ENCODE results near the gene SRCIN1.
A peak's percentile ranks its signal among the peaks of the same experiment; 100 is the strongest.

The SRCIN1 gene

DNA sequence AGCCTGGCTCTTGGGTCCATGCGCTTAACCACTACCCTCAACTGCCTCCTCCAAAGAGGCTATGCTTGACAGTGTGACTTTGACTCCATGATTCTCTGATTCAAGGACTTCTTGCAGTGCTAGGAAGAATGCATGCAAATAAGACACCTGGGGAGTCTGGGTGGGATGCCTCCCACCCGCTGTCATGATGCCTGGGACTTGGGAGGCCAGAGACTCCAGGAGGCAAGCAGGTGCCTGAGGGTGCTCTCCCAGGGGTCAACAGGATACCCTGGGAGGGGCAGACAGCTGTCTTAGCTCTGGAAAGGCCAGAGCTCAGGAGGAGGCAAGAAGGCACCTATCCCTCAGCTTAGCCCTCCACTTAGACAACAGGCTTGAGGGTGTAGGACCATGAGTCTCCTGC is 38.4 kb downstream of the SRCIN1 start:
- Mint-ChIP-seq H3K4me1 (peaks cover 12% of the 10 kb centered on the region), H3K36me3 (no peaks in the 10 kb centered on the region), H3K9me3 (no peaks in the 10 kb centered on the region), H3K4me3 (no peak overlapping the region), H3K27ac (no peak overlapping the region)
- ATAC-seq (no peak), DNase-seq (ENCODE audit: low spot score in 2 of 2) (no peak)

GRCh38 chr17:38566666-38567031 is 39.1 kb downstream of the SRCIN1 start:
- ATAC-seq (no peak), DNase-seq (ENCODE audit: low spot score in 2 of 2) (no peak)
- no peaks in the 10 kb centered on the region for H3K36me3 Mint-ChIP-seq
- H3K27ac Mint-ChIP-seq = no peak overlapping the region
- no peak overlapping the region for H3K4me3 Mint-ChIP-seq
- no peaks in the 10 kb centered on the region for H3K9me3 Mint-ChIP-seq
- H3K4me1 Mint-ChIP-seq = peaks cover 15% of the 10 kb centered on the region

GRCh38 chr17:38565853-38566665 is 39.7 kb downstream of the SRCIN1 start:
- Mint-ChIP-seq H3K4me1 (peaks cover 16% of the 10 kb centered on the region), H3K4me3 (no peak overlapping the region), H3K27ac (no peak overlapping the region), H3K36me3 (no peaks in the 10 kb centered on the region), H3K9me3 (no peaks in the 10 kb centered on the region)
- DNase-seq (ENCODE audit: low spot score in 2 of 2) = no peak
- no peak for ATAC-seq

DNA sequence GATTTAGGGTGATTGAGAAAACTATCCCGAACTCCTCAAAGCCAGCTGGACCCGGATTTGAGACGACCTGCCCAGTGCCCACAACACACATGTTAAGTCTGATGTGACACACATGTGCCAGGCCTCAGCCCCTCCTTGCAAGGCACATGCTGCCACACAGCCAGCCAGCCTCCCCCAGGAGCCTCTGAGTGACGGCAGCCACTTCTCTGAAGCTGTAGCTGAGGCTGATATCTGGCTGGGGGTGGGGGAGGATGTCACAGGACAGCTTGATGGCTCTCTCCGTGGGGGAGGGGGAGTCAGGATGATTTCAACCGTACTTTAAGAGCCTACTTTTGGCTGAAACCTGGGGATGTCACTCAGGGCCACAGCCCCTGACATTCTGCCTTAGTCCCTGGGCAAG is 40.9 kb downstream of the SRCIN1 start:
- no peak overlapping the region for H3K4me3 Mint-ChIP-seq
- H3K4me1 Mint-ChIP-seq = peaks cover 22% of the 10 kb centered on the region

DNA sequence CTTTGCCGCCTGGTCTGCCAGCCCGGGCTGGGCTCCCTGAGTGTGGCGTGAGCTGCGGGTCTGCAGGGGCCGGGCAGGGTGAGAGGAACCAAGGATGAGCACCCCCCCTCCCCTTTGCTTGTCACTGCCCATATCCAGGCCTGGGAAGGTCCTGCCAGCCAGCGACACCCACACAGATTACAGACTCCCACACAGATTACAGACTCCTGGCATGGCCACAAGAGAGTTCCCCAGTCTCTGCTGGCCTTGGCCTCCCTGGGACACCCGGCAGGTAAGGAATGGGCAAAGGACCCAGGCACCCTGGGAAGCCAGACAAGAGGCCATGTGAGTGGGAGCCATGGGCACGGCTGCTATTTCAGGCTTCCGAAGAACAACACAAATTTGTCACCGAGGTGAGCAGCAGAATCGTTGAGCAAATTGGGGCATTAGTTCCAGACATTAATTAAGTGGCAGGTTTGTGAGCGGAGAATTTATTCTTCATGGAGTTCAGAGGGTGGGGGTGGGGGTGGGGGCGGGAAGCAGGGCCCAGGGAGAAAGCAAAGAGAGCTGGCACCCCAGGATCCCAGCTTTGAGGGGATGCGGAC is 41.4 kb downstream of the SRCIN1 start:
- DNase-seq (ENCODE audit: low spot score in 2 of 2) = no peak
- no peak for ATAC-seq
- peaks cover 1% of the 10 kb centered on the region for H3K36me3 Mint-ChIP-seq
- no peak overlapping the region for H3K27ac Mint-ChIP-seq
- H3K4me3 Mint-ChIP-seq = peak overlapping the region; percentile 14
- no peaks in the 10 kb centered on the region for H3K9me3 Mint-ChIP-seq
- H3K4me1 Mint-ChIP-seq = peaks cover 23% of the 10 kb centered on the region

More for the DNA sequence above, 40.9 kb downstream of the SRCIN1 start:
- no peak for DNase-seq (ENCODE audit: low spot score in 2 of 2)
- Mint-ChIP-seq H3K27ac (no peak overlapping the region), H3K9me3 (no peaks in the 10 kb centered on the region), H3K36me3 (no peaks in the 10 kb centered on the region)
- ATAC-seq = no peak

DNA sequence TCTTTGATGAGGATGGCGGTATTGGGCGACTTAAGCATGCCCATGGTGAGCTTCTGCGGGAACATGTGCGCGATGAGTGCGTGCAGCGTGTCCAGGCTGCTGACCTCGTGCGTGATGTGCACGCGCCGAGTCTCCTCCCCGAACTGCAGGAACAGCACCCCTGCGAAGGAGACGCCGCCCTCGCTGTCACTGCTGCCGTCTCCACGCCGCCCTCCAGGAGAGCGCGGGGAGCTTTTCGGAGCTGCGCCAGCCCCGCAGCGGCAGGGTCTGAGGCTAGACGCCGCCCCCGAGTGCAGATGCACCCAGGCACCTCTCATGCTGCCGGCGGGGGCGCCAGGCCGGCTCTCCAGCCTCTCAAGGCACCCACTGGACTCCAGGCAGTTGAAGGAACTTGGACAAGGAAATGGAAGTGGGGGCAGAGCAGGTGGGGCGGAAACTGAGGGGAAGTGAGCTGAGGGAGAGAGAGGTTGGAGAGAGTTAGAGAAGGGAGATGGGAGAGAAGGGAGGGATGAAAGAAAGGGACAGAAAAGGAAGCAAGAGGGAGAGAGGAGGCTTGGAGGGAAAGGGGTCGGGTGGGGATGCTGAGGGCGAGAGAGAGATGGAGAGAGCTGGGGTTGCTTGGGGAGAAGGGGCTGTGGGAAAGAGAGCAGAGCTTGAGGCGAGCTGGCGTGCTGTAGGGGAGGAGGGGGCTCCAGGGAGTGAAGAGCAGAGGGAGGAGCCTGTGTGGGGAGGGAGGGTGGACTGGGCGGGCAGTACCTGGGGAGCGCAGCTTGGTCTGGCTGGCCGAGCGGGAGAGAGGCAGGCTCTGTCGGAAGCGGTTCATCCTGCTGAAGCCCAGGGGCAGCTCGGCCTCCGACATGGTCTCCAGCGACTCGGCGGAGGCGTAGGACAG is 42.1 kb downstream of the SRCIN1 start:
- peak overlapping the region; percentile 14 for H3K4me3 Mint-ChIP-seq
- H3K4me1 Mint-ChIP-seq = peaks cover 31% of the 10 kb centered on the region
- H3K36me3 Mint-ChIP-seq = peaks cover 6% of the 10 kb centered on the region
- H3K27ac Mint-ChIP-seq = no peak overlapping the region
- DNase-seq (ENCODE audit: low spot score in 2 of 2) (no peak), ATAC-seq (no peak)
- H3K9me3 Mint-ChIP-seq = no peaks in the 10 kb centered on the region

DNA sequence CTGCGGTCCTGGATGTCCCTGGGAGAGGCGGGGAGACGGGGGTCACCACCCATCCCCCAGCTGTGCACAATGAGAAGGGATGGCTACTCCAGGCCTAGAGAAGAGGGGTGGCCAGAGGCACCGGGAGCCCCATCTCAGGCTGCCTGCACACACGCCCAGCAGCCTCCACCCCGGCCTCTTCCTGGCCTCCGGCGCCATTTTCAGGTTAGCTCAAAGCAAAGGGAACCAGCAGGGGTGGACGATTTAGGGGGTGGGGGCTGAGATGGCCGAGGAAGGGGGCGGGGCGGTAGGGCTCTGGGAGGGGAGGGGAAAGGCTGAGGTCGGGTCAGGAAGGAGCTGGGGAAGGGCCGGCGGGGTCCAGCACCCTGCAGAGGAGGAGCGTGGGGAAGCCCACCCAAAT is 42.8 kb downstream of the SRCIN1 start:
- no peak for ATAC-seq
- no peak overlapping the region for H3K27ac Mint-ChIP-seq
- H3K4me1 Mint-ChIP-seq = peaks cover 33% of the 10 kb centered on the region
- H3K4me3 Mint-ChIP-seq = no peak overlapping the region
- DNase-seq (ENCODE audit: low spot score in 2 of 2) = no peak
- H3K36me3 Mint-ChIP-seq = peaks cover 10% of the 10 kb centered on the region
- H3K9me3 Mint-ChIP-seq = no peaks in the 10 kb centered on the region

GRCh38 chr17:38562215-38562569 is 43.6 kb downstream of the SRCIN1 start:
- ATAC-seq (no peak), DNase-seq (ENCODE audit: low spot score in 2 of 2) (no peak)
- Mint-ChIP-seq H3K4me1 (peaks cover 33% of the 10 kb centered on the region), H3K9me3 (no peaks in the 10 kb centered on the region), H3K4me3 (no peak overlapping the region), H3K36me3 (peaks cover 10% of the 10 kb centered on the region), H3K27ac (no peak overlapping the region)

- Mint-ChIP-seq H3K36me3 (peaks cover 10% of the 10 kb centered on the region), H3K4me3 (no peak overlapping the region), H3K4me1 (peaks cover 28% of the 10 kb centered on the region), H3K27ac (no peak overlapping the region), H3K9me3 (no peaks in the 10 kb centered on the region)
- DNase-seq (ENCODE audit: low spot score in 2 of 2) (no peak), ATAC-seq (no peak)
These were observed 44.1 kb downstream of the SRCIN1 start for GRCh38 chr17:38561416-38562214.

GRCh38 chr17:38560503-38561318 is 45.0 kb downstream of the SRCIN1 start:
- Mint-ChIP-seq H3K27ac (no peak overlapping the region), H3K36me3 (peaks cover 10% of the 10 kb centered on the region), H3K4me1 (peaks cover 28% of the 10 kb centered on the region), H3K4me3 (no peak overlapping the region), H3K9me3 (no peaks in the 10 kb centered on the region)
- ATAC-seq = no peak
- DNase-seq (ENCODE audit: low spot score in 2 of 2) = no peak

DNA sequence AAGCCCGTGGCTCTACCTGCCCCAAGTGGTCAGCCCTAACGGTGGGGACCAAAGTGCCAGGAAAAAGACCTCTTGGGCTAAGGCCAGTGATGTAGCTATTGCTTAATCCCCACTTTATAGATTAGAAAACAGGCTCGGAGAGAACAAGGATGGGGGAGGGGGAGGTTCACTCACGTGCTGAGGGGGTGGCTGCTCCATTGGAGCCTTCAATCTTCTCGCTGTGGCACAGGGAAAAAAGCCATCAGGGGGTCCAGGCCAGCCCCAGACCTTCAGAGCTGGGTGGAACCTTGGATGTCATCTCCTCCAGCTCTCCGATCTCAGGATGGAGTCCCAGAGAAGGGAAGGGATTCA is 45.9 kb downstream of the SRCIN1 start:
- Mint-ChIP-seq H3K4me3 (peak overlapping the region; percentile 86), H3K4me1 (peaks cover 28% of the 10 kb centered on the region), H3K9me3 (no peaks in the 10 kb centered on the region), H3K36me3 (peaks cover 10% of the 10 kb centered on the region), H3K27ac (no peak overlapping the region)
- no peak for DNase-seq (ENCODE audit: low spot score in 2 of 2)
- no peak for ATAC-seq

DNA sequence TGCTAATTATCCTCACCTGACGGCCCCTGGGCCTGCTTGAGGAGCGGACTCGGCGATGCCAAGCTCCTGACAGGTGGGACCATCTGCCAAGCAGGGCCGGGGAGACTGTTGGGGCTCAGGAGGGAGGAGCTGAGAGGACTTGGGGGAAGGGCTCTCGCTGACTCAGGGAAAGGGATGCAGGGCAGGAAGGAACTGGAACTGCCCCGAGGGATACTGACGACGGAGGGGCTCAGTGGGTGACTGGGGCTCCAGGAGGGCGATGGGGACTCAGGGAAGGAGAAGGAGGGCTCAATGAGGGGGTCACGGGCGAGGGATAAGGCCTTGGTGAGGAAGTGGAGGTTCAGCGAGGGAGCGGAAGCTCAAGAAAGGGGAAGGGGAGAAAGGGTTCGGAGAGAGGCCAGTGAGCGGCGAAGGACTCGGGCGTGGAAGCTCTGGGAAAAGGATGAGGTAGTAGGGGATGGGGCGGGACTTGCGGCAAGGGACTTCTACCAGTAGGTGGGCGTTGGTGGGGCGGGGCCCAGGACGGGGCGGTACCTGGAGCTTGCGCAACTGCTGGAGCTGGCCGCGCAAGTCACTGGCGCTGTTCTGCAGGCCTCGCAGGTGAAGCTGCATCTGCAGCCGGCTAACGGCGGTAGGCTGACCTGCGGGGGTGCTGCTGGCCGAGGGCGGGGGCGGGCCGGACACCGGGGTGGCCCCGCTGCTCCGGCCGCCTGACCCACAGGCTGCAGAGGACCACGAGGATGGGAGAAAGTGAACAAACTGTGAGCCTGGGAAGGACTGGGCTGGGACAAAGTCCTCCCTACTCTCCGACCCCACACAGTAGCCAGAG is 46.5 kb downstream of the SRCIN1 start:
- Mint-ChIP-seq H3K36me3 (peaks cover 10% of the 10 kb centered on the region), H3K9me3 (no peaks in the 10 kb centered on the region), H3K27ac (peak overlapping the region; percentile 13), H3K4me3 (peak overlapping the region; percentile 86), H3K4me1 (peaks cover 28% of the 10 kb centered on the region)
- DNase-seq (ENCODE audit: low spot score in 2 of 2) = peak; percentile 71 to 92
- ATAC-seq = peak; percentile 79

DNA sequence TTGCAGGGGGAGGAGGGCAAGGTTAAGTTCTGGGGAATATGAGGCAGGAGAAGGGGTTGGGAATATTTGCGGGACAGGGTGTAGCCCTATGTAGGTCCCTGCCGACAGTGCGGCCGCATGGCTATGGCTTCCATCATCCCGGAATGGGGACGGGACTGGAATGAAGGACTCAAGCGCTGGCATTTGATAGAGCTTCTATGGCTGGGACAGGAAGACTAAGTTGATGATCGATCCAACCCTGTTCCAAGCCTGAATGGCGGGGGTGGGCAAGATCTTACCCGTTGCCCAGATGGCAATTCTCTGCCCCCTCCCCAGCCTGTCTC is 47.1 kb downstream of the SRCIN1 start:
- peak overlapping the region; percentile 86 for H3K4me3 Mint-ChIP-seq
- no peak for DNase-seq (ENCODE audit: low spot score in 2 of 2)
- ATAC-seq = peak; percentile 45
- peaks cover 28% of the 10 kb centered on the region for H3K4me1 Mint-ChIP-seq
- peak overlapping the region; percentile 13 for H3K27ac Mint-ChIP-seq
- H3K36me3 Mint-ChIP-seq = peaks cover 10% of the 10 kb centered on the region
- H3K9me3 Mint-ChIP-seq = no peaks in the 10 kb centered on the region
